Fibroblast of upper back skin (primary cell): ENCODE data around the gene PLEKHO2.
A peak's percentile ranks its signal among the peaks of the same experiment; 100 is the strongest.

Source experiments
- DNase-seq: peaks from one replicate; pipeline ENCODE4 v3.0.0-alpha.2; 2013

Gene PLEKHO2

GRCh38 chr15:64828985-64829384, 12.7 kb upstream of the PLEKHO2 start:
- no peak for DNase-seq

DNA sequence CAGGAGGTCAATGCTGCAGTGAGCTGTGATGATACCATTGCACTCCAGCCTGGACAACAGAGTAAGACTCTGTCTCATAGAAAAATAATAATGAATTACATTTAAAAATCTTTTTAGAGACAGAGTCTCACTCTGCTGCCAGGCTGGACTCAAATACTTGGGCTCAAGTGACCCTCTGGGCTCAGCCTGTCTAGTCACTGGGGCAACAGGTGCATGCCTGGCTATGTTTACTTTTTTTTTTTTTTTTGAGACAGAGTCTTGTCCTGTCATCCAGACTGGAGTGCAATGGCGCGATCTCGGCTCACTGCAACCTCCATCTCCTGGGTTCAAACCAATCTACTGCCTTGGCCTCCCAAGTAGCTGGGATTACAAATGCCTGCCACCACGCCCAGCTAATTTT, 8.0 kb upstream of the PLEKHO2 start:
- no peak for DNase-seq

DNA sequence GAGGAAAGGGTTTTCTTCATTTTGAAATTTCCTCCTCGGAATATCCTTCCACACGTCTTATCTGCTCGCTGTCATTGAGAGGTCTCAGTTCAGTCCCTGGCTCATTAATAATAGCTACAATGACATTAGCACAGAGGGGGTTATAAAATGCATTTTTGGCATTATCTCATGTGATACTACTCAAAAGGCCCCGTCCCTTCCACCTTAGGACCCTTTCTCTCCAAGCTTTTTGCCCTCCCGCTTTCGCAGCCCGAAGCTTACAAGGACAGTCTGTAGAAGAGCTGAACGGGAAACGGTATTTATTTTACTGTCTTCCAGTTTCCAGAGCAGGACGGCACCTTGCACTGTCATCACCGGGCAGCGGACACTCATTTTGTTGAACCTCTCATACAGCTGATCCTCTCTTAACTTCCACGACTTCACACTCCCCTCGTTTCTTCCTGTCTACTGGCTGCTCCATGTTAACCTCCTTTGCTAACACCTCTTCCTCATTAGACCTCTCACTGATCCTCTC, 5.6 kb upstream of the PLEKHO2 start:
- no peak for DNase-seq

- DNase-seq: no peak
These were observed 4.2 kb upstream of the PLEKHO2 start for GRCh38 chr15:64837502-64837901.

DNA sequence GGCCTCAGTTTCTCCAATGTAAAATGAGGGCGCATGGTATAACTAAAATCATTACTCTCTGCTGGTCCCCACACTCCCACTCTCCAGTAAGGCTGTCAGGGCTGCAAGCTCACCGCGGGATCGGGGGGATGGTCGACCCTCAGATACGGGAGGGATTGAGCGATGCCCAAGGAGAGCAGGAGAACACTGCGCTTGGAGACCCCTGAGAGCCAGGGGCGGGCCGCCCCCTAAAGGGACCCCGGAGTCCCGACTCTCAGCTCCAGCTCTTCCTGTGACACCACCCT, 713 bp upstream of the PLEKHO2 start:
- DNase-seq: no peak

DNA sequence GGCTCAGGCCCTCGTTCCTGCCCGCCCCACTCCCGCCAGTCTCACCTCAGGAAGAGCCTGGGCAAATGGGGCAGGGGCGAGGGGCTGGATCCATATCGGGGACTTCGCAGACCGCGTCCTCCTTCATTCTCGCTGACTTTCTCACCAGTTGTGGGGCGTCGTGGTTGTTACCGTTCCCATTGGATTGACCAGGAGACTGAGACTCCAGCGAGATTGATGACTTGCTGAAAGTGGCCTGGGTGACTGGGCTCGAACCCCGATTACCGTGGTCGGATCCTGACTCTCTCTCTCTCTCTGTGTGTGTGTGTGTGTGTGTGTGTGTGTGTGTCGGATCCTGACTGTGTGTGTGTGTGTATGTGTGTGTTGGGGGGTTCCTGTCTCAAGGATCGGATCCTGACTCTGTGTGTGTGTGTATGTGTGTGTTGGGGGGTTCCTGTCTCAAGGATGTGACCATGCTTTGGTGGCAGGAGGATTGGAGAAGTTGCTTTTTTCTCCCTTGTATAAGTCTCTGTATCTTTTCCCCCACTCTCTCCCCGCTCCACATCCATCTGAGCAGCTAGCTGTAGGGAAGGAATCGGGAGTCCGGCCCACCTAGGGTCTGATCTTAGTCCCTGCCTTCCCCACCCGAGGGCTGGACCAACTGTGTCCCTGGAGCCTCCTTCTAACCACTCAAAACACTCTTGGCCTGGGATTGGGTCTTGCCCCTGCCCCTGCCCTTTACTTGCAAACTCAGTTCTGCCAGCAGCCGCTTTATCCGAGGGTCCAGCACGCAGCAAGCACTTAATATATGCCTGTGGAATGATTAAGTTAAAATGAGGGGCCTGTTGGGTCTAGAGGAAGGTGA, 603 bp downstream of the PLEKHO2 start:
- DNase-seq: no peak

DNA sequence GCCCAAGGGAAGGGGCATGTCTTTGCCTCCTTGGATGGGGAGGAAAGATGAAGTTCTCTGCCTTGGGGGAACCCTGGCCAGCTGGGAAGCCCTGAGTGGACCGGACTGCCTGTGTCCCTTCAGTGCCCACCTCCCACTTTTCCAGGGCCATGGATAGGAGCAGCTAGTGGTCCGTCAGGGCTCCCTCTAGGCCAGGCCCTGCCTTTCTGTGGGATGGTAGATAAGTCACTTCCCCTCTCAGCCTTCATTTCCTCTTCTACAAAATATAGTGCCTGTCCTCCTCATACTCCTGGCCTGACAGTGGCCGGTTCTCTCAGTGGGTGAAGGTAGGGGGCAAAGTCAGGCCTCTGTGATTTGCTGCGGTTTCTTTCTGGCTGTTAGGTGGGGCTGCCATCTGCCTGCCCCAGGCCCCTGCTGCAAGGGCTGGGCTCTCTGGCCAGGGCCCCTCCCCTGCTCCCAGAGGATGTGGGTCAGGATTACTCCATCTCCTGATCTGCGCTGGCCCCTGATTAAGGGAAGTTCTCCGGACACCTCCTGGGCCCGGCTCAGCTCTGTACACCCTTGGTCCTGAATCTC, 1.4 kb downstream of the PLEKHO2 start:
- DNase-seq: no peak

GRCh38 chr15:64843991-64844390, 2.3 kb downstream of the PLEKHO2 start:
- no peak for DNase-seq

DNA sequence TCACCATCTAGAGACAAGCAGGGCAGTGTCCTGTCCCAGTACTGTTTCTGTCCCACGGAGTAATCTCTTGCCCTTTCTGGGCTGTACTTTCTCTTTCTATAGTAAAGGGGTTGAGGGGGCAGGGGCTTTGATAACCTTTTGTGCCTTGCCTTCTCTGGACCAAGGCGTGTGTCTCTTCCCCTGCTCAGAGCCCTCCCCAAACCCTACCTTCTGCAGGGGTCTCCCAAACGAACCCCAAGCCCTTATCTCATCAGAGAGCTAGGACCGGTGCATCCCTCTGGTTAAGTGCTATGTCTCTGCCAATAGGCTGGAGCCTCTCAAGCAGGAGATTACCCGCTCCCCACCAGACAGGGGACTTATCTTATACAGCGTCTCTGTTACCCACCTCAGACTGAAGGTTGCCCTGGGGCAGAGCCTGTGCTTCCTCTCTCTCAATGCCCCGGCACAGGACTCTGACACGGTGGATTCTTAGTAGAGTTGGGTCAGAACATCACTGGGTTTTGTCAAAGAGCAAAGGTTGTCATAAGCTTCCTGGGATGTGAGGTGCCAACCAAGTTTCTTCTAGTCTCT, 2.9 kb downstream of the PLEKHO2 start:
- no peak for DNase-seq

DNA sequence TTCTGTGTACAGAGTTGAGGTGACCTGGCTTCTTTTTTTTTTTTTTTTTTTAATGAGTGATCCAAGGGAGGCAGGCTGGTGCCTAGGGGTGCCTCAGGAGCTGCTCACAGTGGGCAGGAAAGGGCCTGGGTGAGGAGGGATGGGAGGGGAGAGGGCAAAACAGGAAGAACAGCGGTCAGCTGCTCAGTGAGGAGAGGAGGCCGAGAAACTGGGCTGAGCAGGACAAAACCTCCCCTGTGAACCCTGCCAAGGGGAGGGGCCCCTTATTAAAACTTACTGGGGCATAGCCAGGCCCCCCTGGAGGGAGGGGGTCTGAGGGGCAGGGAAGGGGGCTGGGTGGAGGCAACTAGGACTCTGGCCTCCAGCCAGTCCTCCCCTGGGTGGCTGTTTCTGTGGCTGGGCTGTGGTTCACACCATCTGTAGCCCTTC, 3.5 kb downstream of the PLEKHO2 start:
- no peak for DNase-seq

DNA sequence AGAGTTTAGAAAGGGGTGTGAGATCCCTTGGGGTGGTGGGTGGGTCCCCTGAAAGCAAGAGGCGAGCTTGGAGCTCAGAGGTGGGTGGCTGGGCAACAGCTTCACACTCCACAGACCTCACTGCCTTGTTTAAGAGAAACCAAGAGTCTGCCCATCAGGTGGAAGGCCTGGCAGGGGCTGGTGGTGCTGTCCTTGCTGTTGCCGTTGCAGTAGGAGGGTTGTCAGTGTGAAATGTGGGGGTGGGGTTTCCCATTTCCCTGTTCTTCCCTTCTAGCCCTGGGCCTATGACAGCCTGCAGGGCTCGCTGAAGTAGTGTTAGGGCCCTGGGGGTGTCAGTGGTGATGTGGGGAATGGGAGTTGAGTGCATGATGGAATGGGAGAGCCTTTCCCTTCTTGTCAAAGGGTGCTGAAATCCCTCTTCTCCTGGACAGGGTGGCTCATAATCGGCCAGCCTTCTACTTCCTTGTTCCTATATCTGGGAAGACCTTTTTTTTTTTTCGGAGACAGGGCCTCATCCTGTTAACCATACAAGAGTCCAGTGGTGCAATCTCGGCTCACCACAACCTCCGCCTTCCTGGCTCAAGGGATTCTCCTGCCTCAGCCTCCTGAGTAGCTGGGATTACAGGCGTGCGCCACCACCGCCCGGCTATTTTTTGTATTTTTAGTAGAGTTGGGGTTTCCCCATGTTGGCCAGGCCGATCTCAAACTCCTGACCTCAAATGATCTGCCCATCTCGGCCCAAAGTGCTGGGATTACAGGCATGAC, 4.3 kb downstream of the PLEKHO2 start:
- DNase-seq: no peak

- no peak for DNase-seq
These were observed 5.3 kb downstream of the PLEKHO2 start for GRCh38 chr15:64847016-64847415.

DNA sequence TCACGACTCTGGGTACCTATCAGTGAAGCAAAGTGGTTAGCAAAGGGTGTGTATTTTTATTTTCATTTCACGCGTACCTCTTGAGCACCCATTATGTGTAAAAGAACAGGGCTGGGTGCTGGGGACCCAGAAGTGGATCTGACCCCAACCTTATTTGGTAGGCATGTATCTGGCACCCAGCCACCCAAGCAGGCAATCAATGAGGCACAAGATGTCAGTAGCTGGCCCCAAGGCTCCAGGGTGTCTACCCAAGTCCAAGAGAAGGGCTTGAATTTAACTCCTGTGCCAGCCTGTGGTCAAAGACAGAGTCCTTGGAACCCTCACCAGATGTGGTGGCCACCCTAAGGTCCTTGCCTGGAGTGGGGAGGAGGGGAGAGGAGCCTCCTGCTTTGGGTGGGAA, 5.7 kb downstream of the PLEKHO2 start:
- DNase-seq: no peak

DNA sequence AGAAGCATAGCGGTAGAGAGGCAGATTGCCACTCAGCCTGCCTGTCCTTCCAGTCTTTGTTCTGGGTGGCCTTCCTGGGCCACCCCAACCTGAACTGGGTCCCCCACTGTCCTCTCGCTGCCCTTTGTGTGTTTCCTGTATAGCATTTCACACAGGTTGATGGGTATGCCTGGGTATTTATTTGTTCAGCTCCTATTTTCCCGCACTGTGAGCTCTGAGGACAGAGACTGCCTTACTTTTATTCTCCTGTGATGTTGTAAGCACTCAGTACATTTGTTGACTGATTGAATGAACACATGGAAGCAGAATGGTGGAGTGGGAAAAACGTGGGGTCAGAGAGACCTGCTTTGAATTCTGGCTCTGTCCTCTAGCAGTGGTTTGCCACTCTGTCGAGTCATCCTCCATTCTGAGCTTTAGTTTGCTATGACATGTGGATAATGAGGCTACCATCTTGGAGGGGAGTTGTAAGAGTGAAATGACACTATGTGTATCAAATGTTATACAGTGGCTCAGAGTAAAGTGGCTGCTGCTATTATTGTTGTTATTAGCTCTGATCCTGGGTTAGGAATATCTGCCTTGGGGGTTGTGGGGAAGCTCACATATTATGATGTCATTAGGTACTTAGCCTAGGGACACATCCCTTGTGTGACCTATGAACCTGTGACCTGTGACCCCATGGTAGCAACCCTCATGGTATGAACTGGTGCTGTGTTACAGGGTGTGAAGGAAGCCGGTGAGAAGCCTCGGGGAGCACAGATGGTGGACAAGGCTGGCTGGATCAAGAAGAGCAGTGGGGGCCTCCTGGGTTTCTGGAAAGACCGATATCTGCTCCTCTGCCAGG, 6.4 kb downstream of the PLEKHO2 start:
- DNase-seq: no peak

GRCh38 chr15:64850778-64851502, 9.2 kb downstream of the PLEKHO2 start:
- no peak for DNase-seq

DNA sequence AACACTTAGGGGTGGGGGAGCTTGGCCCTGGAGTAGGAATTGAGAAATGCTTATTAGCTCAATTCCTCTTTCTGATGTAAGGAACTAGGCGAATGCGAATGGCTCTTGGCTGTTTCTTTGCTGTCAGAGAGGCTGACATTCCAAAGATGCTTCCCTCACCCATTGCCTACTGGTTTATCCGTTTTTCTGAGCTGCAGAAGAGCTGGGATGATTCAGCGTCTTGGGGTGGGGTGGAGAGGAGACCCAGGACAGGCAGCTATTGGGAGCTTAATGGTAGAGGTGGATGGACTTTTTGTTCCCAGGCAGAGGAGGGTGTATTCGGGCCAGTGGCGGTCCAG, 9.8 kb downstream of the PLEKHO2 start:
- peak; percentile 90 for DNase-seq

GRCh38 chr15:64854041-64854440, 12.3 kb downstream of the PLEKHO2 start:
- no peak for DNase-seq

DNA sequence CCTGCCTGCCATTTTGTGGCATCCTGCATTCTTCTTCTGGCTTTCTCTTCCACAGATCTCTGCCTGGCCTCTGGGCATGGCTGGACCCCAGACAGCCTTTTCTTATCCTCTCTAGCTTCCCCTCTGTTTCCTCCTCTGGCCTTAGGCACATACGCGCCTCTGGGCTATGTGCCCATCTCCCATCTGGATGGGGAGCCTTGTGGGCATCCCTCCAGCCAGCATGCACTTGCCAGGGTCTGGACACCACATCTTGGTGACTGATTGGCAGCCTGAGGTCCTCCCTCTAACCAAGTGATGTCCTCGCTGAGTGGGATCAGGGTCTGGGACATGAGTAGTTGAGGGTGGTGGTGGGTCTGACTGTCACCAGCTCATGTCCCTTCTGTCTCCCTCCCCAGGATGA, 12.8 kb downstream of the PLEKHO2 start:
- no peak for DNase-seq

- DNase-seq: peak; percentile 36
These were observed 13.7 kb downstream of the PLEKHO2 start for GRCh38 chr15:64855205-64855975.

GRCh38 chr15:64856429-64857145, 14.9 kb downstream of the PLEKHO2 start:
- no peak for DNase-seq

- DNase-seq: peak; percentile 62
These were observed 15.7 kb downstream of the PLEKHO2 start for GRCh38 chr15:64857421-64857820.
